Neural cell (in vitro differentiated cells): Measurements from ENCODE around the gene FNDC3B.

ENCODE experiments used
- EP300 ChIP-seq: fragments of 450-650 bp; conservative IDR thresholded peaks from 2 replicates; pipeline ENCODE4 v1.6.1; 2014; ENCODE audit warnings: antibody characterized with exemption, mild to moderate bottlenecking, moderate library complexity; ENCODE audit not compliant: poor library complexity, severe bottlenecking
- EZH2 ChIP-seq: fragments of 200-600, 300-800 bp; shearing (Covaris generic), sonication (generic); IDR thresholded peaks from 2 replicates; pipeline ENCODE4 v1.6.1; 2014; ENCODE audit warnings: antibody characterized with exemption, low read length, borderline replicate concordance, mild to moderate bottlenecking; ENCODE audit not compliant: insufficient read depth, poor library complexity, severe bottlenecking
- TAF1 ChIP-seq: IDR thresholded peaks from 2 replicates; pipeline ENCODE4 v1.6.1; 2012; ENCODE audit warnings: low read depth
- TF ChIP-seq, protein P1 (sequence below): fragments of 450-650 bp; IDR thresholded peaks from 2 replicates; pipeline ENCODE4 v1.5.1; 2014; ENCODE audit warnings: antibody characterized with exemption, mild to moderate bottlenecking, moderate library complexity; ENCODE audit not compliant: poor library complexity, severe bottlenecking

GRCh38 chr3:172142864-172143451 is 103.6 kb downstream of the FNDC3B start:
- TF ChIP-seq EZH2 = no peak
- no peak for TF ChIP-seq TAF1
- TF ChIP-seq, protein P1, sequence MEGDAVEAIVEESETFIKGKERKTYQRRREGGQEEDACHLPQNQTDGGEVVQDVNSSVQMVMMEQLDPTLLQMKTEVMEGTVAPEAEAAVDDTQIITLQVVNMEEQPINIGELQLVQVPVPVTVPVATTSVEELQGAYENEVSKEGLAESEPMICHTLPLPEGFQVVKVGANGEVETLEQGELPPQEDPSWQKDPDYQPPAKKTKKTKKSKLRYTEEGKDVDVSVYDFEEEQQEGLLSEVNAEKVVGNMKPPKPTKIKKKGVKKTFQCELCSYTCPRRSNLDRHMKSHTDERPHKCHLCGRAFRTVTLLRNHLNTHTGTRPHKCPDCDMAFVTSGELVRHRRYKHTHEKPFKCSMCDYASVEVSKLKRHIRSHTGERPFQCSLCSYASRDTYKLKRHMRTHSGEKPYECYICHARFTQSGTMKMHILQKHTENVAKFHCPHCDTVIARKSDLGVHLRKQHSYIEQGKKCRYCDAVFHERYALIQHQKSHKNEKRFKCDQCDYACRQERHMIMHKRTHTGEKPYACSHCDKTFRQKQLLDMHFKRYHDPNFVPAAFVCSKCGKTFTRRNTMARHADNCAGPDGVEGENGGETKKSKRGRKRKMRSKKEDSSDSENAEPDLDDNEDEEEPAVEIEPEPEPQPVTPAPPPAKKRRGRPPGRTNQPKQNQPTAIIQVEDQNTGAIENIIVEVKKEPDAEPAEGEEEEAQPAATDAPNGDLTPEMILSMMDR = no peak
- no peak for TF ChIP-seq EP300
